T-helper 1 cell treated with Interleukin-12 subunit alpha and Interleukin-12 subunit beta and Interleukin-4 antibody, amounts not matched to agents 30 μg/mL and 1 μg/mL, for 36 hours (primary cell): ENCODE results near the gene CCL2.

Source experiments
- H3K27ac Mint-ChIP-seq: one replicate; pipeline ENCODE4 v1.8.0; 2021; ENCODE audit warnings: mild to moderate bottlenecking, mixed read lengths
- H3K27me3 Mint-ChIP-seq: one replicate; pipeline ENCODE4 v1.8.0; 2021; ENCODE audit warnings: low read depth, mixed read lengths
- H3K36me3 Mint-ChIP-seq: one replicate; pipeline ENCODE4 v1.8.0; 2021; ENCODE audit warnings: low read depth, mixed read lengths
- H3K4me1 Mint-ChIP-seq: one replicate; pipeline ENCODE4 v1.8.0; 2021; ENCODE audit warnings: low read depth, mixed read lengths
- H3K4me3 Mint-ChIP-seq: one replicate; pipeline ENCODE4 v1.8.0; 2021; ENCODE audit warnings: mild to moderate bottlenecking, moderate library complexity, mixed read lengths
- H3K9me3 Mint-ChIP-seq: one replicate; pipeline ENCODE4 v1.8.0; 2021; ENCODE audit warnings: mixed read lengths

The CCL2 gene

GRCh38 chr17:34249061-34249460 lies 6.0 kb upstream of the CCL2 start:
- H3K36me3 Mint-ChIP-seq, result no peaks in the 10 kb centered on the region
- H3K4me1 Mint-ChIP-seq, result no peaks in the 10 kb centered on the region
- H3K9me3 Mint-ChIP-seq, result no peaks in the 10 kb centered on the region
- no peak overlapping the region for H3K27ac Mint-ChIP-seq
- no peak overlapping the region for H3K4me3 Mint-ChIP-seq
- peaks cover 24% of the 10 kb centered on the region for H3K27me3 Mint-ChIP-seq

- H3K27ac Mint-ChIP-seq, result no peak overlapping the region
- H3K4me1 Mint-ChIP-seq, result no peaks in the 10 kb centered on the region
- H3K9me3 Mint-ChIP-seq, result no peaks in the 10 kb centered on the region
- H3K27me3 Mint-ChIP-seq, result peaks cover 27% of the 10 kb centered on the region
- no peaks in the 10 kb centered on the region for H3K36me3 Mint-ChIP-seq
- no peak overlapping the region for H3K4me3 Mint-ChIP-seq
Measured at GRCh38 chr17:34249478-34249877, 5.6 kb upstream of the CCL2 start.

- Mint-ChIP-seq H3K36me3 (no peaks in the 10 kb centered on the region), H3K9me3 (no peaks in the 10 kb centered on the region), H3K4me3 (no peak overlapping the region), H3K4me1 (no peaks in the 10 kb centered on the region), H3K27me3 (peaks cover 40% of the 10 kb centered on the region), H3K27ac (no peak overlapping the region)
Measured at GRCh38 chr17:34251186-34251585, 3.9 kb upstream of the CCL2 start.

- Mint-ChIP-seq H3K27ac (no peak overlapping the region), H3K4me1 (no peaks in the 10 kb centered on the region), H3K4me3 (no peak overlapping the region), H3K9me3 (no peaks in the 10 kb centered on the region), H3K27me3 (peaks cover 45% of the 10 kb centered on the region), H3K36me3 (no peaks in the 10 kb centered on the region)
Measured at GRCh38 chr17:34252095-34252443, 3.0 kb upstream of the CCL2 start.

- H3K4me1 Mint-ChIP-seq, result no peaks in the 10 kb centered on the region
- no peak overlapping the region for H3K27ac Mint-ChIP-seq
- H3K27me3 Mint-ChIP-seq, result peaks cover 49% of the 10 kb centered on the region
- no peaks in the 10 kb centered on the region for H3K36me3 Mint-ChIP-seq
- H3K9me3 Mint-ChIP-seq, result no peaks in the 10 kb centered on the region
- H3K4me3 Mint-ChIP-seq, result no peak overlapping the region
Measured at GRCh38 chr17:34252444-34253138, 2.5 kb upstream of the CCL2 start.

GRCh38 chr17:34253139-34253525 lies 2.0 kb upstream of the CCL2 start:
- Mint-ChIP-seq H3K4me1 (no peaks in the 10 kb centered on the region), H3K4me3 (no peak overlapping the region), H3K27me3 (peaks cover 52% of the 10 kb centered on the region), H3K36me3 (no peaks in the 10 kb centered on the region), H3K27ac (no peak overlapping the region), H3K9me3 (no peaks in the 10 kb centered on the region)

GRCh38 chr17:34254146-34254545 lies 939 bp upstream of the CCL2 start:
- Mint-ChIP-seq H3K9me3 (no peaks in the 10 kb centered on the region), H3K27me3 (peaks cover 49% of the 10 kb centered on the region), H3K4me1 (peaks cover 2% of the 10 kb centered on the region), H3K4me3 (no peak overlapping the region), H3K27ac (no peak overlapping the region), H3K36me3 (no peaks in the 10 kb centered on the region)

GRCh38 chr17:34255381-34255732 lies 272 bp downstream of the CCL2 start:
- Mint-ChIP-seq H3K9me3 (no peaks in the 10 kb centered on the region), H3K4me1 (peaks cover 3% of the 10 kb centered on the region), H3K4me3 (no peak overlapping the region), H3K27me3 (peaks cover 52% of the 10 kb centered on the region), H3K36me3 (no peaks in the 10 kb centered on the region), H3K27ac (no peak overlapping the region)

- no peaks in the 10 kb centered on the region for H3K9me3 Mint-ChIP-seq
- H3K36me3 Mint-ChIP-seq, result no peaks in the 10 kb centered on the region
- H3K4me1 Mint-ChIP-seq, result peaks cover 3% of the 10 kb centered on the region
- H3K27ac Mint-ChIP-seq, result no peak overlapping the region
- no peak overlapping the region for H3K4me3 Mint-ChIP-seq
- peaks cover 54% of the 10 kb centered on the region for H3K27me3 Mint-ChIP-seq
Measured at GRCh38 chr17:34255841-34256240, 756 bp downstream of the CCL2 start.

- Mint-ChIP-seq H3K4me3 (no peak overlapping the region), H3K4me1 (peaks cover 14% of the 10 kb centered on the region), H3K27ac (no peak overlapping the region), H3K36me3 (no peaks in the 10 kb centered on the region), H3K27me3 (peaks cover 56% of the 10 kb centered on the region), H3K9me3 (no peaks in the 10 kb centered on the region)
Measured at GRCh38 chr17:34257299-34257985, 2.4 kb downstream of the CCL2 start.

GRCh38 chr17:34257986-34258326 lies 2.9 kb downstream of the CCL2 start:
- peaks cover 14% of the 10 kb centered on the region for H3K4me1 Mint-ChIP-seq
- H3K9me3 Mint-ChIP-seq, result no peaks in the 10 kb centered on the region
- H3K27ac Mint-ChIP-seq, result no peak overlapping the region
- peaks cover 54% of the 10 kb centered on the region for H3K27me3 Mint-ChIP-seq
- H3K36me3 Mint-ChIP-seq, result no peaks in the 10 kb centered on the region
- no peak overlapping the region for H3K4me3 Mint-ChIP-seq

GRCh38 chr17:34259146-34259545 lies 4.1 kb downstream of the CCL2 start:
- no peaks in the 10 kb centered on the region for H3K36me3 Mint-ChIP-seq
- peaks cover 50% of the 10 kb centered on the region for H3K27me3 Mint-ChIP-seq
- H3K4me3 Mint-ChIP-seq, result no peak overlapping the region
- H3K27ac Mint-ChIP-seq, result no peak overlapping the region
- H3K4me1 Mint-ChIP-seq, result peaks cover 14% of the 10 kb centered on the region
- H3K9me3 Mint-ChIP-seq, result no peaks in the 10 kb centered on the region

GRCh38 chr17:34260861-34261260 lies 5.8 kb downstream of the CCL2 start:
- no peak overlapping the region for H3K27ac Mint-ChIP-seq
- no peaks in the 10 kb centered on the region for H3K9me3 Mint-ChIP-seq
- H3K4me1 Mint-ChIP-seq, result peaks cover 14% of the 10 kb centered on the region
- no peak overlapping the region for H3K4me3 Mint-ChIP-seq
- no peaks in the 10 kb centered on the region for H3K36me3 Mint-ChIP-seq
- peaks cover 55% of the 10 kb centered on the region for H3K27me3 Mint-ChIP-seq

- Mint-ChIP-seq H3K4me3 (no peak overlapping the region), H3K4me1 (peaks cover 14% of the 10 kb centered on the region), H3K9me3 (no peaks in the 10 kb centered on the region), H3K27me3 (peaks cover 55% of the 10 kb centered on the region), H3K27ac (no peak overlapping the region), H3K36me3 (no peaks in the 10 kb centered on the region)
Measured at GRCh38 chr17:34261568-34262337, 6.7 kb downstream of the CCL2 start.

- peaks cover 11% of the 10 kb centered on the region for H3K4me1 Mint-ChIP-seq
- peaks cover 65% of the 10 kb centered on the region for H3K27me3 Mint-ChIP-seq
- H3K27ac Mint-ChIP-seq, result no peak overlapping the region
- no peaks in the 10 kb centered on the region for H3K36me3 Mint-ChIP-seq
- no peak overlapping the region for H3K4me3 Mint-ChIP-seq
- H3K9me3 Mint-ChIP-seq, result no peaks in the 10 kb centered on the region
Measured at GRCh38 chr17:34265711-34266110, 10.6 kb downstream of the CCL2 start.
